Parathyroid adenoma (tissue), 2 donors: Measurements from ENCODE around the gene BRD4.

Experiments
- H2AFZ ChIP-seq: fragments of 300-600 bp; sonication (generic); one replicate; pipeline ENCODE4 v1.7.0; 2017; ENCODE audit warnings: antibody characterized with exemption, mild to moderate bottlenecking
- H3K27ac ChIP-seq: fragments of 300-600 bp; sonication (generic); one replicate; pipeline ENCODE4 v1.7.0; 2017
- H3K27me3 ChIP-seq: fragments of 300-600 bp; sonication (generic); one replicate; pipeline ENCODE4 v1.7.0; 2017; ENCODE audit warnings: low read length; ENCODE audit not compliant: control insufficient read depth, insufficient read depth
- H3K36me3 ChIP-seq: fragments of 300-600 bp; sonication (generic); one replicate; pipeline ENCODE4 v1.7.0; 2017; ENCODE audit warnings: low read length; ENCODE audit not compliant: control insufficient read depth, insufficient read depth
- H3K4me1 ChIP-seq: fragments of 300-600 bp; sonication (generic); one replicate; pipeline ENCODE4 v1.7.0; 2017; ENCODE audit warnings: control low read depth
- H3K4me2 ChIP-seq: fragments of 300-600 bp; sonication (generic); one replicate; pipeline ENCODE4 v1.7.0; 2017; ENCODE audit warnings: low read length
- H3K4me3 ChIP-seq: fragments of 300-600 bp; sonication (generic); one replicate; pipeline ENCODE4 v1.7.0; 2017; ENCODE audit warnings: low read depth, low read length
- H3K79me2 ChIP-seq: fragments of 300-600 bp; sonication (generic); one replicate; pipeline ENCODE4 v1.7.0; 2017; ENCODE audit warnings: control low read depth
- H3K9ac ChIP-seq: fragments of 300-600 bp; sonication (generic); one replicate; pipeline ENCODE4 v1.7.0; 2017; ENCODE audit warnings: mild to moderate bottlenecking
- H3K9me3 ChIP-seq: fragments of 300-600 bp; sonication (generic); one replicate; pipeline ENCODE4 v1.7.0; 2017; ENCODE audit warnings: low read length; ENCODE audit not compliant: control insufficient read depth
- CTCF ChIP-seq: fragments of 300-600 bp; sonication (generic); IDR thresholded peaks from one replicate; pipeline ENCODE4 v1.7.0; 2017; ENCODE audit warnings: antibody characterized with exemption, mild to moderate bottlenecking
- donor health status: primary hyperparathyroidism.

The BRD4 gene

DNA sequence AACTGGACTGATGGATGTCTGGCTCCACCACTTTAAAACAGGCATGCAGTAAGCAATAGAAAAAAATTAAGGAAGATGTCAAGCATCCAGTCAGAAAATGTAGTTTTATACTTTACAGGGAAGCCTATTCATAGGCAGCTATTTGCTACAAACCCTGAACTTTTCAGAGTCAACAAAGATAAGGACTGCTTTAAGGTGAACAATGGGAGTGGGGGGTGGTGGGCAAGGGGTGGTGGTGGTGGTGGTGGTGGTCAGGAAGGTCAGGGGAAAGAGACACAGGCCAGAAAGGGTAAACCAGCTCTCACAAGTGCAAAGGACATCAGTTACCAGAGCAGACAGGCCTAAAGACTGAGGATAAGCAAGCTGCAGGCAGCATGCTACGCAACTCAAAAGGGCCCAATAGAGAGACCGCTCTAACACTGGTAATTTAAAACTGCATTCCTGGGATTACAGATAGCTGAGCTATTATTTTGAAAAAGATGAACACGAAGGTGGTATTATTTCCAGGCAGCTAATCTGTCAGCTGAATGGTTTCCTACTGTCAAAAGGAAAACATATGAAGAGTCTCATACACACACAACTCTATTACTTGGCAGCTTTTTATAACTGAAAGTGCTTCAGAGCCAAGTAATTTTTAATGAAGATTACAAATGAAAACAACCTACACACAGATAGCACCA is 14.8 kb downstream of the BRD4 start:
- Histone ChIP-seq H3K9ac (no peak overlapping the region), H3K79me2 (peaks cover 80% of the 10 kb centered on the region), H3K27ac (peak overlapping the region; percentile 36), H2AFZ (no peak overlapping the region), H3K4me1 (peaks cover 63% of the 10 kb centered on the region), H3K4me2 (peak overlapping the region; percentile 40), H3K27me3 (no peaks in the 10 kb centered on the region), H3K4me3 (no peak overlapping the region), H3K9me3 (no peaks in the 10 kb centered on the region), H3K36me3 (no peaks in the 10 kb centered on the region)
- no peak for TF ChIP-seq CTCF

DNA sequence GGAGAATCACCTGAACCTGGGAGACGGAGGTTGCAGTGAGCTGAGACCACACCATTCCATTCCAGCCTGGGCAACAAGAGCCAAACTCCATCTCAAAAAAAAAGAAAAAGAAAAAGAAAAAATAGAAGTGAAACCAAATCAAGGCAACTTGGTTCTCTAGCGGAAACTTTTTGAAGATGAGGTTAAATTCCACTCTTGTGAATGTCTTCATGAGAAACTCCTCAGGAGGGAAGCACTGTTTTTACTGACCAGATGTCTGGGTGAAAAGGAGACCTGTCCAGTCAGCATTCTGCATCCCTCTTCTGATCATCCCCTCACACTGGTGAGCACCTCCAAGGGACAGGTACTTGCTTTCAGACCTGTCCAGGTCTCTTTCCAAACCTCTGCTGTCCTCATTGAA is 15.8 kb downstream of the BRD4 start:
- Histone ChIP-seq H3K79me2 (peaks cover 82% of the 10 kb centered on the region), H3K4me3 (no peak overlapping the region), H3K27me3 (no peaks in the 10 kb centered on the region), H3K4me1 (peaks cover 56% of the 10 kb centered on the region), H2AFZ (no peak overlapping the region), H3K27ac (no peak overlapping the region), H3K9ac (no peak overlapping the region), H3K4me2 (peak overlapping the region; percentile 3), H3K36me3 (no peaks in the 10 kb centered on the region), H3K9me3 (no peaks in the 10 kb centered on the region)
- TF ChIP-seq CTCF = no peak

- Histone ChIP-seq H3K27ac (no peak overlapping the region), H3K4me3 (no peak overlapping the region), H2AFZ (no peak overlapping the region), H3K36me3 (no peaks in the 10 kb centered on the region), H3K27me3 (no peaks in the 10 kb centered on the region), H3K4me1 (peaks cover 45% of the 10 kb centered on the region), H3K79me2 (peaks cover 83% of the 10 kb centered on the region), H3K4me2 (no peak overlapping the region), H3K9ac (no peak overlapping the region), H3K9me3 (no peaks in the 10 kb centered on the region)
- TF ChIP-seq CTCF = no peak
Observed at GRCh38 chr19:15315101-15315500, 17.2 kb downstream of the BRD4 start.

GRCh38 chr19:15313649-15314279 is 18.6 kb downstream of the BRD4 start:
- TF ChIP-seq CTCF = no peak
- H3K79me2 ChIP-seq = peaks cover 75% of the 10 kb centered on the region
- no peak overlapping the region for H3K27ac ChIP-seq
- no peaks in the 10 kb centered on the region for H3K9me3 ChIP-seq
- no peak overlapping the region for H3K4me3 ChIP-seq
- H2AFZ ChIP-seq = no peak overlapping the region
- no peak overlapping the region for H3K9ac ChIP-seq
- no peaks in the 10 kb centered on the region for H3K36me3 ChIP-seq
- peak overlapping the region; percentile 1 for H3K4me2 ChIP-seq
- H3K4me1 ChIP-seq = peaks cover 38% of the 10 kb centered on the region
- H3K27me3 ChIP-seq = no peaks in the 10 kb centered on the region

DNA sequence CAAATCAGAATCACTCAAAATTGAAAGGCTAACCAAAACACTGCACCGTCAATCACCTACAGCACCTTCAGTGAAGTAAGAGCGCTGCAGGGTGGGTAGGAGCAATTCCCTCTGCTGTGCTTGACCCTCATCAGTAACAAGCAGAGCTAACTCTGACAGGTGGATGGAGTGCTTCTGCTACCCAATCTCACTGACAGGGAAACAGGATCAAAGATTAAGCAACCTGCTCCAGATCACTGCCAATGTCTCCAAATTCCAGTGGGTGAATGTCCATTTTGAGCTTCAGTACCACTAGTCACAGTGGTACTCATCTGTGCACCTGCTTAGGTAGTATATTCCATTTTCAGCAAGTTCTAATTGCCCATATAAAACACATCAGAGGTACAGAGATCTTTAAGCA is 25.2 kb downstream of the BRD4 start:
- no peaks in the 10 kb centered on the region for H3K36me3 ChIP-seq
- peaks cover 37% of the 10 kb centered on the region for H3K4me1 ChIP-seq
- H2AFZ ChIP-seq = no peak overlapping the region
- H3K27ac ChIP-seq = no peak overlapping the region
- H3K4me3 ChIP-seq = no peak overlapping the region
- no peaks in the 10 kb centered on the region for H3K9me3 ChIP-seq
- no peak for TF ChIP-seq CTCF
- no peak overlapping the region for H3K4me2 ChIP-seq
- H3K9ac ChIP-seq = no peak overlapping the region
- H3K79me2 ChIP-seq = peaks cover 80% of the 10 kb centered on the region
- no peaks in the 10 kb centered on the region for H3K27me3 ChIP-seq
